ENCODE data around the gene NCKAP5.

NCKAP5 gene

DNA sequence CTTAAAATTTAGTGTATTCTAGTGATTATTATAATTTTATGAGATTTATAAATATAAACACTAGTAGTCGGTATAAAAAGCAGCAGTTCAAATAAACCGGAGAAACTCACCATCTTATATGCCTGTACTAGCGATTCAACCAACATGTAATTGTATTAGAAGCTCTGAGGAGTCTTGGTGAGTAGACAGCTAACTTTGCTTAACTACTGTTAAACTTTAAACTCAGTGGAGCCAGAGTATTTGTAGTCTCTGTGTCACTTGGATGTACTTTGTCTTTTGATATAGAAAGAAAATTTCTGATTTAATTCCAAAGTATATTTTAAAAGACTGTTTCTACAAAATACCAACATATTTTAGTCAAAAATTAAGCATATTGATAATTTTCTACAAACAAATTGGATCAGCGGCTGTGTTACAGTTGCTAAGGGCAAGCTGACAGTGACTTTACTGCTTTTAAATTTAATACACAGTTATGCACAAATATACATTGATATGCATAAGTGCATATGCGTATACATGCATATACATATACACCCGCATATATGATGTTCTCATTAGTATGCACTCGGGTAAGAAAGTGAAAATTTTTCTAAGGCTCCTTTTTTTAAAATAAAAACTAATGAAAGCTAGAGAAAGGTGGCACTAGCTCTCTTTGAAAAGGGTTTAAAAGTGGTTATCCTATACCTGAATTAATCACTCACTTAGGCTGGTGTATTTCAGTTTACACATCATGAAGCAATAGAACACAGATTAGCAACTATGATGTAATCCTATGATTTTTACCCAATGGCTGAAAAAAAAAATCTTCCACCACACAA is 374.5 kb downstream of the NCKAP5 start:
- no peak for DNase-seq

DNA sequence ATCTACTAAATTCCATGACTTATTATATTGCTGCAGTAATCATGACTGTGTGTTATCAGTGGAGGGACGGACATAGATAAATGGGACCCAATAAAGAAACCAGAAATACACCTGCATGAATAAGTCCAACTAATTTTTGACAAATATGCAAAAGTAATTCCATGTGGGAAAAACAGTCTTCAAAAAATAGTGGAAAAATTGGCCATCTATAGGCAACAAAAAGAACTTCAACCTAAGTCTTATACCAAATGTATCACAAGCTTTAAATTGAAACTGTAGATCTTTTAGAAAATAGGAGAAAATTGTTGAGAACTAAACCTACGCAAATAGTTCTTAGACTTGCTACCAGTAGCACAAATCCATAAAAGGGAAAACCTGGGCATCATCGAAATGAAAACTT is 376.2 kb downstream of the NCKAP5 start:
- no peak for DNase-seq

GRCh38 chr2:133177196-133177595 is 391.1 kb downstream of the NCKAP5 start:
- DNase-seq = no peak

DNA sequence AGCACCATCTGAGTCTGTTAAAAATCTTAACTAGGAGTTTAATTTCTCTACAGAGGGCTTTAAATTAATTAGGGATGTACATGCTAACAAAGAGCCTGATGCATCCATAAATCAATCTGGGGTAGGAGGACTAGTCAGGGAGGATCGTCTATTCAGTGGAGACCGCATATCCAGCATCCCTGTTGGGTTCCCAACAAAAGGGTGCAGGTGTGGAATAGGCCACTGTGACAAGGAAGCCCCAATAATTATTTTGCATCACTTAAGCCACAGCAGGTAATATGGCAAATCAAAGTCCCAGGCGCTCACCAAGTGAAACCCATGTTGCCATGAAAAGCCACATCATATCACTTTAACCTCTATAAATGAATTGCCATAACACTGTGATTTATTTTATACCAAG is 392.3 kb downstream of the NCKAP5 start:
- DNase-seq = no peak

- DNase-seq = no peak
Measured at GRCh38 chr2:133173224-133173623, 395.0 kb downstream of the NCKAP5 start.

GRCh38 chr2:133171393-133172004 is 396.8 kb downstream of the NCKAP5 start:
- peak; percentile 92 for DNase-seq

DNA sequence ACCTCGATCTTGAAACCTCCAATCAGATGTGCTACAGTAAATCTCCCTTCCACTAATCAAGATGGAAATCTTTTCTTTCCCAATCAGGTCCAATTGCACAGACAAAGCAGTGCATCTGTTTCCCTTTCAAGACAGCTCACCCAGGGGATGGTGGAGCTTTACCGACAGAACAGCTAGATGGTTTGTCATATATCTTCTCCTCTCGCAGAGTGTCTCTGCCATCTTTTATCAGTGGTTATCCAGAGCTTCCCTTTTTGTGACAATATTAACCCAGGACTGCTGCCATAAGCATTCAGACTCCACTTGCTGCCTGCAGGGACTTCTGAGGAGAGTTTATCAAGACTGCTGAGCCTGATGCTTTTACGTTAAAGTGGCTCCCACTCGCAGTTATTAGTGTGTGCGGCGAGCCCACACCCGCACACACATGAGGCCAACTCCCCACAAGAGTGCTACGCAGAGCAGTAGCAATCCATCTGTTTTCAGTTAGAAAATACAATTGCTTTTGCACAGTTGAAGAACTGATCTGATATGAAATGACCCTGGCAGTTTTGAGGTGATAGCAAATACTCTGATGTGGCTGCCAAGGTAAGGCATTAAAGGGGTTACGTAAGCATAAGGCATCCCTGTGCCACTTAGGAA is 398.9 kb downstream of the NCKAP5 start:
- no peak for DNase-seq

DNA sequence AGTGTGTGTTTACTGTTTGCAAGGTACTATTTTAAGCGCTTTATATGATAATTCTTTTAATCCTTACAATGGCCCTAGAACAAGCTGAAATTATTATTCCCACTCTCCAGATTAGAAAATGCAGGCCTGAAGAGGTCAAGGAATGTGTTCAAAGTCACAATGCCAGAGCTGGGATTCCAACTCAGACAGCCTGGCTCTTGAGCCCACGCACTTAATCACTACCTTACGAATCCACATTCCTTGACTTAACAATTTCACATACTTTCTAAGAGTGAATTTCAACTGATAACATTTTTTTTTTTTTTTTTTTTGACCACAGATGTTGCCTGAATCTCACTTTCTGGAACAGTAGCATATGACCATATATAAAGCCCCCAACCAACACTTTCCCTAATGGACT is 400.3 kb downstream of the NCKAP5 start:
- DNase-seq = no peak

DNA sequence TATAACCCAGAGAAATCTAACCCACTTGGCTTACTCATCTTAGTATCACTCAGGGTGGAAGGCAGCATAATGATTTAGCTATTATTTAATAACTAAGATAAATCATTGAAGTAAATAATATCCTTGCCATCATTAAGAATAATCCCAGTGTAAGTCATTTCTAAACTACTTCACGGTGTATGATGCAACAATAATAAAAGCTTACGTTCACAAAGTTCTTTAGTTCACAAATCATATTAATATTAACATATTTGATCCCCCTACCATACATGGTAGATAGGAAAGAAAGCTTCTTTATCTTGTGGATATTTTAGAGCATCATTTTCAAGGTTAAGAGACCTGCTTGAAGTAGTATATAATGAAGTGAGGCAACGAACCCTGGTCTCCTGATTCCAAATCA is 401.0 kb downstream of the NCKAP5 start:
- no peak for DNase-seq

GRCh38 chr2:133166031-133166430 is 402.2 kb downstream of the NCKAP5 start:
- no peak for DNase-seq

- DNase-seq = no peak
Measured at GRCh38 chr2:133163111-133163510, 405.2 kb downstream of the NCKAP5 start.

GRCh38 chr2:133158442-133158841 is 409.8 kb downstream of the NCKAP5 start:
- no peak for DNase-seq

- DNase-seq = peak; percentile 14
Measured at GRCh38 chr2:133158024-133158423, 410.2 kb downstream of the NCKAP5 start.

- DNase-seq = no peak
Measured at GRCh38 chr2:133157141-133157540, 411.1 kb downstream of the NCKAP5 start.

DNA sequence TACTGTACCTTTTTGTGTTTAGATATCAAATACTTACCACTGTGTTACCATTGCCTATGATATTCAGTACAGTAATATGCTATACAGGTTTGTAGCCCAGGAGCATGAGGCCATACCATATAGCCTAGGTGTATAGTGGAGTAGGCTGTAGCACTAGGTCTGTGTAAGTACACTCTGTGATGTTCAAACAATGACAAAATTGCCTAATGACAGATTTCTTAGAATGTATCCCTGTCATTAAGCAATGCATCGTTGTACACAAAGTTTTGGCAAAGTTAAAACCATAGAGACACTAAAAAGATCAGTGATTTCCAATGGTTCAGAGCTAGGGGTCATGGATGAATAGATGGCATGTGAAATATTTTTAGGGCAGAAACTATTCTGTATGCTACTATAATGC is 415.5 kb downstream of the NCKAP5 start:
- no peak for DNase-seq

DNA sequence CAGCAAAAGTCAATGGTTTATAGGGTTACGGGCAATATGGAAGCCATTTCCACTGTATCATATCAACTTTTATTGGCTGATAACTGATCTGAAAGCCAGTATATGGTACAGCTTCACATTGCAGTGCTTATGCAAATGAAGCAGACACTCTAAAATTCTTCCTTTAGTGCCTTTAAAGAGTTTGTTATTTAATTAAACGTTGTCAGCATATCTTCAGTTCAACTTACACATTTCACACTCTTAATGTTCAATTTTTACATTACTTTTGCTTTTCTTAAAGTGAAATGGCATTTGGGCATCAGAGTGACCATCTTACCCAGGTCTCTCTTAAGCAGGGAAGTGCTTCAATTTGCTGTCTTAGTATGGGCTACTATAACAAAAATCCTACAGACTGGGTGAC is 420.1 kb downstream of the NCKAP5 start:
- DNase-seq = no peak

- DNase-seq = peak; percentile 42
Measured at GRCh38 chr2:133146893-133147292, 421.4 kb downstream of the NCKAP5 start.

- DNase-seq = peak; percentile 31
Measured at GRCh38 chr2:133143645-133144044, 424.6 kb downstream of the NCKAP5 start.

- DNase-seq = no peak
Measured at GRCh38 chr2:133142087-133142486, 426.2 kb downstream of the NCKAP5 start.

DNA sequence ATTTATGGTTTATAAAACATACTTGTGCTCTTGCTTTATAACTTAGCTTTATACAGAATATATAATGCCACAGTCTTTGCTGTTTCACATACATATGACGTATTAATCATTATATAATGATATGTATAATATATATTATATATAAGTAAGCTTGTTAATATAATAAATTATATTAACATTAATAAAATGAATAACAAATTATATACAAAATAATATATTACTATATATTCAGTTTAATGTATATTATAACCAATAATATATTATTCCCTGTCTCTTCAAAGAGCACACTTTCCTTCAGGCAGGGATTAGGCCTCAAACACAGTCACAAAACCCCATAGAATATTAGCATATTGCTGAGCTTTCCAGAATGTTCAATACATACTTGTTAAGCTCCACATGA is 427.6 kb downstream of the NCKAP5 start:
- no peak for DNase-seq

DNA sequence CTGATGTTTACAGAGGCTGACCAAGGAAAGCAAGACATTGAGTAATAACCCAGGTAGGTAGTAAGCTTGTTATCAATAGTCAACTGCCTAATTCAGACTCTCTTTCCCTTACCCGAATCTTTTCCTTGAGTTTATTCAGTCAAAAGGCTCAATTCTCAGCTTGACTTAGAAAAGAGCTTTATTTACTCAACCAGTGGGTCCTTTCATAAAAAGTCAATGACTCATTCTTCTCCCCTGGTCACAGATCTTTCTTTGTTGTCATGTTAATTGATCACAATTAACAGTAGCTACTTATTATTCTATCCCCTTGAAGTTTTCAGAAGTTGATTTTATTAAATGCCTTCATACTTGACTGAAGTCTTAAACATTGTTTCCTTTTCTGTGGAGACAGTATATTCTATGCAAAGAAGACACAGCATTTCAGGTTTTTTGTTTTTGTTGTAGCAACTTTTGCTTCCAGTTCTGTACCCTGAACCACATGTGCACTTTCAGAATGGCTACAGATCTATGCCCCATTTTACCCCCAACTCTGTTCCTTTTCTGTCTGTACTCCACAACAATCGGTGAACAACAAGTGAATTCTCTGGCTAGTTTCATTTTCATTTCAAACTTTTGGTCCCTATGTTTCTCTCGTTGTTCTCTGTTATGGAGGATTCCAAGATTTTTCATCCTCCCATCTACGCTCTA is 428.3 kb downstream of the NCKAP5 start:
- DNase-seq = no peak

DNA sequence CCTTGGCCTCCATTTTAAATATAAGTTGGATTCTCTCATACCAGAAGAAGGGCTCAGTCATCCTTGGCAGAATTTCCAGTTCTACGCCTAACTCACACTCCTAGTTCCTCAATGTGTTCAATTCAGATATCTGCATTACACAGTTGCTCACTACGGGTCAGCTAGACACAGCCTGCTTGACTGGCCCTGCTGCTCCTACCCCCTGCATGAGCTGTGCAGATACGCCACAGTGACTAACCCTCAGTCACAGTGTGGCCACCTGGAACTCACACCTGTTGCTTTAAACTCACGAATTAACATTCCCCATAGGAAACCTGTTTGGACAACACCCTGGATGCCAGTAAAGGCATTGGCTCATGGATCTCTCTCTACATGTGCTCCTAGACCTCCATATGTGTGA is 429.6 kb downstream of the NCKAP5 start:
- no peak for DNase-seq

GRCh38 chr2:133135035-133135654 is 433.1 kb downstream of the NCKAP5 start:
- peak; percentile 37 for DNase-seq
